Mucosa of stomach (tissue), 1 donor: ENCODE results near the gene CEBPG.

ENCODE experiments used
- H3K27me3 ChIP-seq: one replicate; pipeline ENCODE4 v1.7.0; 2013; ENCODE audit warnings: mild to moderate bottlenecking, low read length; ENCODE audit not compliant: control insufficient read depth, insufficient read depth
- H3K36me3 ChIP-seq: one replicate; pipeline ENCODE4 v1.7.0; 2013; ENCODE audit warnings: low read length; ENCODE audit not compliant: control insufficient read depth, insufficient read depth
- H3K4me1 ChIP-seq: one replicate; pipeline ENCODE4 v1.7.0; 2013; ENCODE audit warnings: mild to moderate bottlenecking, low read length; ENCODE audit not compliant: control insufficient read depth, insufficient read depth
- H3K4me3 ChIP-seq: one replicate; pipeline ENCODE4 v1.7.0; 2013; ENCODE audit warnings: low read length
- H3K9ac ChIP-seq: one replicate; pipeline ENCODE4 v1.7.0; 2013; ENCODE audit warnings: mild to moderate bottlenecking, low read length, moderate library complexity
- H3K9me3 ChIP-seq: one replicate; pipeline ENCODE4 v1.7.0; 2013; ENCODE audit warnings: mild to moderate bottlenecking, low read length, moderate library complexity; ENCODE audit not compliant: control insufficient read depth
- donor health status: Pancreatic carcinoma.

The CEBPG gene

GRCh38 chr19:33407716-33408115 is 34.2 kb downstream of the CEBPG start:
- no peaks in the 10 kb centered on the region for H3K36me3 ChIP-seq
- peaks cover 19% of the 10 kb centered on the region for H3K4me1 ChIP-seq
- H3K27me3 ChIP-seq = no peaks in the 10 kb centered on the region
- H3K9me3 ChIP-seq = no peaks in the 10 kb centered on the region
- no peak overlapping the region for H3K4me3 ChIP-seq
- no peak overlapping the region for H3K9ac ChIP-seq

- no peaks in the 10 kb centered on the region for H3K36me3 ChIP-seq
- no peaks in the 10 kb centered on the region for H3K27me3 ChIP-seq
- H3K4me1 ChIP-seq = peaks cover 18% of the 10 kb centered on the region
- H3K9ac ChIP-seq = no peak overlapping the region
- no peaks in the 10 kb centered on the region for H3K9me3 ChIP-seq
- H3K4me3 ChIP-seq = no peak overlapping the region
Measured at GRCh38 chr19:33408116-33408515, 34.6 kb downstream of the CEBPG start.

- Histone ChIP-seq H3K9ac (no peak overlapping the region), H3K4me1 (peaks cover 12% of the 10 kb centered on the region), H3K4me3 (no peak overlapping the region), H3K36me3 (no peaks in the 10 kb centered on the region), H3K9me3 (no peaks in the 10 kb centered on the region), H3K27me3 (no peaks in the 10 kb centered on the region)
Measured at GRCh38 chr19:33408538-33409434, 35.3 kb downstream of the CEBPG start.

DNA sequence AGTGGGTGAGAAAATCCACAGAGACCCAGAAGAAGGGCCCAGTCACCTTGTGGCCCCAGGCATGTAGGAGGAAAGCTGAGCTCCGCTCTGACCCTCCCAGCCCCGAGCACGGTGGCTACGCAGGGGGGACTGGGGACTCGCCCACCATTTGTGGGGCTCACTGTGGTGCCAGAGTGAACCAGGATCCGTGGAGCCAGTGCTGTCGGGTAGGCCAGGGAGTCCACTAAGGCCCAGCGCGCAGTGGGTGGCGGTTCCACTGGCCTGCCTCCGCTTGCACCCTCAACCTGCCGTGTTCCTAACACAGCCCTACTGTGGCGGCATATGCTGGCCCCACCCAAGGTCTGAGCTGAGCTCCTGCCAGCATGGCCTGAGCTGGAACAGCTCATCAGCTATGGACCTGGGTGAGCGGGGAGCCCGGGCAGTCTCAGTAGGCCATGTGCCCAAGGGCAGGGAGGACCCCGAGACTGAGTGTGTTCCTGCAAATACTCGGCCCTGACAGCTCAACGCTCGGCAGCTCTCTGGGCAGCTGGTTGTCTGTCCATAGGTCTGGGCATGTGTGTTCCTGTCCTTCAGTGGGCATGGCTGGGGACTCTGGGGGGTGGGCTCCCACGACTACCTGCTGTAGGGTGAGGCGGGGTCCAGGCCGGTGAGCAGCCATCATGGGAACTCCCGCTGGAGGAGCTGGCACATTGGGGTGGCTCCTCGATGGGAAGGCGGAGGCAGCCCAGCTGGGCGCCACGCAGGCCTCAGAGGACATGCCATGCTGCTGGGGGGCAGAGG is 36.6 kb downstream of the CEBPG start:
- no peaks in the 10 kb centered on the region for H3K9me3 ChIP-seq
- H3K4me3 ChIP-seq = no peak overlapping the region
- H3K9ac ChIP-seq = no peak overlapping the region
- H3K27me3 ChIP-seq = no peaks in the 10 kb centered on the region
- peaks cover 7% of the 10 kb centered on the region for H3K4me1 ChIP-seq
- H3K36me3 ChIP-seq = no peaks in the 10 kb centered on the region

- no peaks in the 10 kb centered on the region for H3K9me3 ChIP-seq
- no peaks in the 10 kb centered on the region for H3K27me3 ChIP-seq
- H3K4me1 ChIP-seq = peaks cover 7% of the 10 kb centered on the region
- H3K36me3 ChIP-seq = no peaks in the 10 kb centered on the region
- no peak overlapping the region for H3K9ac ChIP-seq
- H3K4me3 ChIP-seq = no peak overlapping the region
Measured at GRCh38 chr19:33410915-33411401, 37.4 kb downstream of the CEBPG start.

- H3K36me3 ChIP-seq = no peaks in the 10 kb centered on the region
- no peak overlapping the region for H3K9ac ChIP-seq
- peaks cover 10% of the 10 kb centered on the region for H3K4me1 ChIP-seq
- H3K9me3 ChIP-seq = no peaks in the 10 kb centered on the region
- no peak overlapping the region for H3K4me3 ChIP-seq
- H3K27me3 ChIP-seq = no peaks in the 10 kb centered on the region
Measured at GRCh38 chr19:33411621-33412180, 38.2 kb downstream of the CEBPG start.

DNA sequence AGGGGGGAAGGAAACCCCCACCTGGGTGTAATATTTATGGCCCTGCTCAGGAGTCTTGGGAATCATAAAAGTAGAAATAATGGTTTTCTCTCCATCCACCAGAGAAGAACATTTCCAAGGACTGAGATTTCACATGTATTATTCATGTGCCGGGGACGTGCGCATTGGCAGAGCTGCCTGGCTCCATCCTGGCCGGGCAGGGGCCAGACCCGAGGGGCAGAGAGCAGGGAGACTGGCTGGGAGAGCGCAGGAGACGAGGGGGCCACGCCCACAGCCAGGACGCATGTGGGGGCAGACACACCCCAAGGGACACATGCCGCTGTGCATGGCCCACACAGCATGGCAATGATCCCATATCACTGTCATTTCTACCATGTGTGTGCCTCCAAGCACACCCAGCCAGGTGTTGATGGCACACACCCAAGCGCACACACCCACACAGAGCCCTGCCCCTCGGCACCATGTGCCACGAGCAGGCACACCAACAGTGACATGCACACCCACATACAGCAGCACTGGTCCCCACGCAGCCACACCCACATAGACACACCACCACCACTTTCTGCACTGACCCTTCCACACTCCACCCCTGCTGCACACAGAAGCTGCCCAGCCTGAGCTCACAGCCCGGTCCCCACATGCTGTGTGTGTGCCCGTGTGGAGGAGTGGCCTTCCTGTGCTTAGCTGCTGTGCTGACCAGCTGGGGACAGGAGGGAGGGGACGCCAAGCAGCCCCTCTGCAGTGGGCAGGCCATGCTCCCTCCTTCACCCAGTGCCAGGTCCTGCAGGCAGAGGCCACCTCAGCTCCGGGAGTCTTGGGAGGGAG is 39.3 kb downstream of the CEBPG start:
- no peaks in the 10 kb centered on the region for H3K36me3 ChIP-seq
- H3K9ac ChIP-seq = no peak overlapping the region
- no peaks in the 10 kb centered on the region for H3K9me3 ChIP-seq
- H3K4me1 ChIP-seq = peaks cover 10% of the 10 kb centered on the region
- H3K4me3 ChIP-seq = no peak overlapping the region
- no peaks in the 10 kb centered on the region for H3K27me3 ChIP-seq

DNA sequence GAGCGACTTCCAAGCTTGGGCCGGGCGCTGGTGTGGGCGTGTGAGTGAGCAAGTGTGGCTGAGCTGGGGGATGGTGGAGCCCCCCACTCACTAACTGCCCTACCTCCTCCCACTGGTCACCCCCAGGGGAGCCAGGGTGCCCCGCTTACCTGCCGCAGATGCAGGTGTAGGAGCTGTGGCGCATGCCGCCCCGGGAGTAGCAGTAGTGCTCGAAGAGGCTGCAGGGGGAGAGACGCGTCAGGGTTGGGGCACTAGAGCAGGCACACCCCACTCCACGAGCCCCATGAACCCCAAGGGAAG is 39.9 kb downstream of the CEBPG start:
- Histone ChIP-seq H3K27me3 (no peaks in the 10 kb centered on the region), H3K4me3 (no peak overlapping the region)

DNA sequence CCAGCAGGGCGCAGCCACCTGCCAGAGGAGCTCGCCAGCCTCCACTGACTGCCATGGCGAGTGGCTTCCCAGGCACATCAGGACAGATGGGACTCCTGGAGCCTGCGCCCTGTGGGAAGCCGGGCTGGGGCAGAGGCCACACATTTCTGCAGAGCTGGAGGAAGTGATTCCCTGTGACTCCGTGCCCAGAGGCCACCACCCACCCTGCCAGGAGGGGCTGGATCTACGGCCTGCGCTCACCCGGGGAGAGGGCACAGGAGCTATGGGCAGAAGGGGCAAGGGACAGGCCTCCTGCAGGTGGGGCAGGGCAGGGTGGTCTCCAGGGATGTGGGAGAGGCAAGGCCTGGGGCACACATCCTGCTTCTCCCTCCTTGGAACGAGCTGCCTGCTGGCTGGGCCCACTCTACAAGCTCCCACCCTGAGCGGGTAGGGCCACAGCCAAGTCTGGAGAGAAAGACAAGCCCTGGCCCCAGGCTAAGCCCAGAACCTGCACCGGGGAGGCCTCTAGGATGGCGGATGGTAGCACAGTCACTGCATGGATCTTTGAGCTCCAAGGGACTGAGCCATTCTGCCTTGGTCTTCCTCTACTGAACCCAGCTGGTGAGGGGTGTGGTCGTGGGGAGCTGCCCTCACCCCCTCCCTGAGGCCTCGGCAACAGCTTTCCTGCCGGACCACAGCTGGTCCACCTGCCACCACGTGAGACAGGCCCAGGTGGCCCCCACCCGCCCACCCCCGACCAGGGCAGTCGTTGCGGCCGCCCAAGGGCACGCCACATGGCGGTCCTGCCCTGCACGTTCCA is 40.6 kb downstream of the CEBPG start:
- H3K36me3 ChIP-seq = no peaks in the 10 kb centered on the region
- no peak overlapping the region for H3K9ac ChIP-seq
- H3K27me3 ChIP-seq = no peaks in the 10 kb centered on the region
- H3K4me1 ChIP-seq = peaks cover 10% of the 10 kb centered on the region
- H3K4me3 ChIP-seq = no peak overlapping the region
- no peaks in the 10 kb centered on the region for H3K9me3 ChIP-seq

More for the DNA sequence above, 39.9 kb downstream of the CEBPG start:
- Histone ChIP-seq H3K36me3 (no peaks in the 10 kb centered on the region), H3K4me1 (peaks cover 10% of the 10 kb centered on the region), H3K9ac (no peak overlapping the region), H3K9me3 (no peaks in the 10 kb centered on the region)

- H3K9me3 ChIP-seq = no peaks in the 10 kb centered on the region
- peaks cover 10% of the 10 kb centered on the region for H3K4me1 ChIP-seq
- no peak overlapping the region for H3K4me3 ChIP-seq
- H3K36me3 ChIP-seq = no peaks in the 10 kb centered on the region
- no peak overlapping the region for H3K9ac ChIP-seq
- H3K27me3 ChIP-seq = no peaks in the 10 kb centered on the region
Measured at GRCh38 chr19:33414667-33415605, 41.4 kb downstream of the CEBPG start.
